GM18858 (cell line): ENCODE measurements around the gene MAGOHB.
"Not testable (repeated sequence)": the region's sequence is repeated elsewhere in the genome, so short reads cannot be mapped to it uniquely, and the experiment has no call there.

Experiments used
- ATAC-seq: cut with Tn5 transposase; IDR thresholded peaks from one replicate; pipeline ENCODE4 v1.9.1; 2021; ENCODE audit not compliant: unreplicated experiment

MAGOHB gene

GRCh38 chr12:10613349-10614055 lies at the start of gene MAGOHB:
Gene MAGOHB (minus strand): TSS chr12:10613609. CDS start chr12:10613532, 77 bp downstream.
- peak; percentile 88 for ATAC-seq

- ATAC-seq: no peak
These were observed 47.9 kb upstream of the MAGOHB start for GRCh38 chr12:10661338-10661737.

- ATAC-seq: no peak
These were observed 40.6 kb upstream of the MAGOHB start for GRCh38 chr12:10654003-10654402.

- ATAC-seq: no peak
These were observed 38.8 kb upstream of the MAGOHB start for GRCh38 chr12:10652192-10652591.

GRCh38 chr12:10646576-10646975 lies 33.2 kb upstream of the MAGOHB start:
- not testable (repeated sequence) for ATAC-seq

- ATAC-seq: no peak
These were observed 32.5 kb upstream of the MAGOHB start for GRCh38 chr12:10645910-10646309.

- ATAC-seq: no peak
These were observed 28.5 kb upstream of the MAGOHB start for GRCh38 chr12:10641735-10642500.

- ATAC-seq: no peak
These were observed 25.3 kb upstream of the MAGOHB start for GRCh38 chr12:10638728-10639127.

- ATAC-seq: no peak
These were observed 23.2 kb upstream of the MAGOHB start for GRCh38 chr12:10636611-10637010.

GRCh38 chr12:10636124-10636523 lies 22.7 kb upstream of the MAGOHB start:
- no peak for ATAC-seq

- no peak for ATAC-seq
These were observed 21.9 kb upstream of the MAGOHB start for GRCh38 chr12:10635306-10635705.

GRCh38 chr12:10634427-10634826 lies 21.0 kb upstream of the MAGOHB start:
- ATAC-seq: no peak

- no peak for ATAC-seq
These were observed 20.1 kb upstream of the MAGOHB start for GRCh38 chr12:10633541-10633940.

- ATAC-seq: no peak
These were observed 18.8 kb upstream of the MAGOHB start for GRCh38 chr12:10632226-10632625.

- no peak for ATAC-seq
These were observed 11.2 kb upstream of the MAGOHB start for GRCh38 chr12:10624605-10625004.

GRCh38 chr12:10623131-10623530 lies 9.7 kb upstream of the MAGOHB start:
- no peak for ATAC-seq

- ATAC-seq: no peak
These were observed 7.9 kb upstream of the MAGOHB start for GRCh38 chr12:10621278-10621677.

- no peak for ATAC-seq
These were observed 6.8 kb upstream of the MAGOHB start for GRCh38 chr12:10620078-10620779.

GRCh38 chr12:10618338-10618987 lies 5.1 kb upstream of the MAGOHB start:
- ATAC-seq: no peak

- no peak for ATAC-seq
These were observed 4.5 kb upstream of the MAGOHB start for GRCh38 chr12:10617863-10618262.

- ATAC-seq: no peak
These were observed 2.1 kb upstream of the MAGOHB start for GRCh38 chr12:10615532-10615931.
